Spleen (tissue), 11 donors: ENCODE measurements around the gene PLA2G2D. TPM values are rescaled to one million over a fixed set of nuclear protein-coding genes. Genes with fewer than 3 reads are reported as not detected.

ENCODE experiments used
- DNase-seq: peaks from one replicate; pipeline ENCODE4 v3.0.0-alpha.2; 2020
- H3K27ac ChIP-seq, 8 donors: fragments of 200-600 bp; sonication (generic) in 7 of 8; 1 replicate in 4 of 8; 2 replicates in 4 of 8; pipeline versions ENCODE4 v1.5.0 to v1.8.0; 2016 to 2021; ENCODE audit warnings: inconsistent platforms in 4 of 8, mild to moderate bottlenecking in 4 of 8, moderate library complexity in 1 of 8
- H3K27me3 ChIP-seq, 7 donors: fragments of 200-600 bp; sonication (generic) in 6 of 7; replicated peaks in 1 of 7; 1 replicate in 4 of 7; 2 replicates in 3 of 7; pipeline versions ENCODE4 v1.5.0 to v1.8.0; 2016 to 2021; ENCODE audit warnings: inconsistent platforms in 3 of 7, mild to moderate bottlenecking in 1 of 7
- H3K36me3 ChIP-seq, 6 donors: fragments of 200-600 bp; sonication (generic) in 5 of 6; 1 replicate in 4 of 6; 2 replicates in 2 of 6; pipeline versions ENCODE4 v1.5.0 to v1.8.0; 2016 to 2021; ENCODE audit warnings: inconsistent platforms in 2 of 6
- H3K4me1 ChIP-seq, 6 donors: fragments of 200-600 bp; sonication (generic) in 5 of 6; 1 replicate in 3 of 6; 2 replicates in 3 of 6; pipeline versions ENCODE4 v1.5.0 to v1.8.0; 2016 to 2021; ENCODE audit warnings: inconsistent platforms in 3 of 6
- H3K4me3 ChIP-seq, 8 donors: fragments of 200-600 bp; sonication (generic) in 7 of 8; 1 replicate in 4 of 8; 2 replicates in 4 of 8; pipeline versions ENCODE4 v1.5.0 to v1.8.0; 2016 to 2021; ENCODE audit warnings: inconsistent platforms in 4 of 8, mild to moderate bottlenecking in 4 of 8, moderate library complexity in 2 of 8
- H3K9me3 ChIP-seq, 8 donors: fragments of 200-600 bp; sonication (generic) in 7 of 8; 1 replicate in 4 of 8; 2 replicates in 4 of 8; pipeline versions ENCODE4 v1.5.0 to v1.8.0; 2016 to 2021; ENCODE audit warnings: inconsistent platforms in 4 of 8
- CTCF ChIP-seq, 11 experiments: fragments of 200-600 bp in 7 of 11; fragments of 450-650 bp in 4 of 11; sonication (generic) in 4 of 11; IDR thresholded peaks in 8 of 11; conservative IDR thresholded peaks in 3 of 11; 1 replicate in 7 of 11; 2 replicates in 4 of 11; pipeline versions ENCODE4 v1.4.0 to v1.8.0; 2016 to 2021; ENCODE audit warnings: antibody characterized with exemption in 11 of 11, inconsistent platforms in 4 of 11, mild to moderate bottlenecking in 1 of 11
- POLR2A ChIP-seq, 3 donors: fragments of 450-650 bp; IDR thresholded peaks; one replicate each; pipeline ENCODE4 v1.5.1; 2017; ENCODE audit warnings: antibody characterized with exemption in 3 of 3, mild to moderate bottlenecking in 1 of 3
- POLR2AphosphoS5 ChIP-seq, 3 donors: sonication (generic); formaldehyde crosslinking; IDR thresholded peaks; one replicate each; pipeline ENCODE4 v1.5.1; 2017; ENCODE audit warnings: antibody characterized with exemption in 3 of 3
- WGBS, 5 donors: extraction: QIAGEN DNeasy Blood & Tissue Kit in 3 of 5; methylation state at CpG; one replicate each; pipeline versions ENCODE4 v1.1.5 to v1.1.7; 2013 to 2018; 5-methylcytosine and 5-hydroxymethylcytosine counted together
- intact Hi-C: fragments of 100-400 bp; cut with DNase I; formaldehyde crosslinking; loops from one replicate; pipeline ENCODE4 v1.15.0; 2023; ENCODE audit warnings: low total_unique reads
- polyA plus RNA-seq, 3 donors: library from polyadenylated mRNA; stranded (reverse); fragments of 200-250 nt; gene quantifications; one replicate each; pipeline ENCODE4 v1.2.1, GENCODE V29; 2013
- total RNA-seq, 7 donors: library from RNA; depleted of rRNA in 3 of 7; stranded (reverse); fragments of >200 nt in 3 of 7; fragmentation: NEBNext Ultra II Directional in 4 of 7; extraction: Animal tissue kit (Norgen Biotek cat#: 25700) in 4 of 7; gene quantifications; one replicate each; pipeline versions ENCODE4 v1.1.0 to v1.2.1, GENCODE V29; 2016 to 2021
- donor health status: healthy with polysubstance abuse.
- donor health status: DM: no; HTN: no; CAD: no; lungs with moderate emphysema.
- donor health status: DM: no; HTN: no; CAD: no.
- donor health status: Bipolar disorder and iron deficiency.
- donor health status: healthy.
- donor health status: DM: no; HTN: no; CAD: no.
- donor health status: DM: yes; HTN: yes; CAD: no.

Gene PLA2G2D
- total and polyA plus RNA-seq, 10 donors = 0.92 to 28.7 (median 7.3) TPM

- DNase-seq = no peak
- intact Hi-C loops = no loop called here
- Histone ChIP-seq H3K9me3 (no peaks in the 10 kb centered on the region), H3K27ac (no peak overlapping the region), H3K27me3 (no peaks in the 10 kb centered on the region), H3K4me1 (peaks cover 0 to 8% (median 0%) of the 10 kb centered on the region in 6 donors), H3K36me3 (no peaks in the 10 kb centered on the region), H3K4me3 (no peak overlapping the region)
- TF ChIP-seq POLR2AphosphoS5 (IDR thresholded peaks at IDR 0.05) (no peak), POLR2A (IDR thresholded peaks at IDR 0.05) (no peak), CTCF (IDR thresholded peaks at IDR 0.05 in 8 of 11, conservative IDR thresholded peaks at IDR 0.05 in 3 of 11) (no peak)
- WGBS, 5 donors = 59 to 71% (median 66%) methylated on average over 10 to 13 of the region's 13 CpGs
These were observed 20.7 kb upstream of the PLA2G2D start for GRCh38 chr1:20139776-20140612.

GRCh38 chr1:20138961-20139550 is 19.7 kb upstream of the PLA2G2D start, which contains the start of gene PLA2G2F:
Gene PLA2G2F, plus strand, starts transcription at chr1:20139323. Its CDS starts 105 bp downstream, at chr1:20139428.
- Histone ChIP-seq H3K4me3 (no peak within 1 kb of the TSS), H3K36me3 (no peaks in the 10 kb centered on the region), H3K4me1 (peaks cover 0 to 8% (median 0%) of the 10 kb centered on the region in 6 donors), H3K27ac (no peak within 1 kb of the TSS), H3K9me3 (no peaks in the 10 kb centered on the region), H3K27me3 (no peaks in the 10 kb centered on the region)
- intact Hi-C loops = no loop called here
- no peak for DNase-seq
- no peak for TF ChIP-seq POLR2AphosphoS5 (IDR thresholded peaks at IDR 0.05)
- WGBS, 5 donors = 82 to 94% (median 90%) methylated on average over 2 to 9 of the region's 9 CpGs

- 84 to 97% (median 94%) methylated on average over 4 to 6 of the region's 6 CpGs for WGBS, 5 donors
- no peak for DNase-seq
These were observed 19.0 kb upstream of the PLA2G2D start for GRCh38 chr1:20138346-20138745.

GRCh38 chr1:20137604-20138003 is 18.3 kb upstream of the PLA2G2D start:
- DNase-seq = no peak
- Histone ChIP-seq H3K9me3 (no peaks in the 10 kb centered on the region), H3K27ac (no peak overlapping the region), H3K36me3 (no peaks in the 10 kb centered on the region), H3K4me3 (no peak overlapping the region), H3K4me1 (peaks cover 0 to 8% (median 0%) of the 10 kb centered on the region in 6 donors), H3K27me3 (no peaks in the 10 kb centered on the region)
- 76 to 96% (median 89%) methylated on average over 1 of the region's 1 CpG for WGBS, 5 donors
- intact Hi-C loops = no loop called here
- no peak for TF ChIP-seq POLR2A (IDR thresholded peaks at IDR 0.05)
- TF ChIP-seq POLR2AphosphoS5 (IDR thresholded peaks at IDR 0.05) = no peak
- no peak for TF ChIP-seq CTCF (IDR thresholded peaks at IDR 0.05 in 8 of 11, conservative IDR thresholded peaks at IDR 0.05 in 3 of 11)

More at GRCh38 chr1:20138346-20138745, 19.0 kb upstream of the PLA2G2D start:
- Histone ChIP-seq H3K27ac (no peak overlapping the region), H3K4me1 (peaks cover 0 to 8% (median 0%) of the 10 kb centered on the region in 6 donors), H3K4me3 (no peak overlapping the region), H3K36me3 (no peaks in the 10 kb centered on the region), H3K9me3 (no peaks in the 10 kb centered on the region), H3K27me3 (no peaks in the 10 kb centered on the region)
- intact Hi-C loops = no loop called here
- TF ChIP-seq CTCF (IDR thresholded peaks at IDR 0.05 in 8 of 11, conservative IDR thresholded peaks at IDR 0.05 in 3 of 11) (no peak), POLR2AphosphoS5 (IDR thresholded peaks at IDR 0.05) (no peak), POLR2A (IDR thresholded peaks at IDR 0.05) (no peak)
